HEK293 (cell line): ENCODE results near the gene MSI2.

ENCODE experiments used
- BCL11A ChIP-seq: fragments of 450-650 bp; formaldehyde crosslinking; IDR thresholded peaks from 2 replicates; pipeline ENCODE4 v1.5.1; 2016; ENCODE audit warnings: low read depth, missing biosample characterization, missing genetic modification characterization
- HOXA7 ChIP-seq: sonication (generic); formaldehyde crosslinking; IDR thresholded peaks from 2 replicates; pipeline ENCODE4 v1.8.1; 2022; ENCODE audit warnings: missing genetic modification reagents, borderline replicate concordance
- KLF1 ChIP-seq: fragments of 450-650 bp; formaldehyde crosslinking; IDR thresholded peaks from 2 replicates; pipeline ENCODE4 v1.5.1; 2016; ENCODE audit warnings: missing biosample characterization, missing genetic modification characterization
- KLF10 ChIP-seq: fragments of 450-650 bp; IDR thresholded peaks from 2 replicates; pipeline ENCODE4 v1.5.1; 2018; ENCODE audit warnings: missing biosample characterization, mild to moderate bottlenecking, missing genetic modification characterization
- KLF9 ChIP-seq: fragments of 450-650 bp; formaldehyde crosslinking; IDR thresholded peaks from 2 replicates; pipeline ENCODE4 v1.5.1; 2016; ENCODE audit warnings: missing biosample characterization, missing genetic modification characterization, low read depth
- MYNN ChIP-seq: fragments of 450-650 bp; formaldehyde crosslinking; IDR thresholded peaks from 2 replicates; pipeline ENCODE4 v1.5.1; 2016; ENCODE audit warnings: missing biosample characterization, missing genetic modification characterization, borderline replicate concordance
- MZF1 ChIP-seq: fragments of 450-650 bp; formaldehyde crosslinking; IDR thresholded peaks from 2 replicates; pipeline ENCODE4 v1.5.1; 2017; ENCODE audit warnings: missing biosample characterization, missing genetic modification characterization, borderline replicate concordance
- RBAK ChIP-seq: fragments of 450-650 bp; formaldehyde crosslinking; IDR thresholded peaks from 2 replicates; pipeline ENCODE4 v1.5.1; 2016; ENCODE audit warnings: missing biosample characterization, missing genetic modification characterization
- SALL2 ChIP-seq: fragments of 450-650 bp; formaldehyde crosslinking; IDR thresholded peaks from 2 replicates; pipeline ENCODE4 v1.5.0; 2017; ENCODE audit warnings: missing biosample characterization, mild to moderate bottlenecking, missing genetic modification characterization, borderline replicate concordance
- SETDB1 ChIP-seq: IDR thresholded peaks from one replicate; pipeline ENCODE4 v1.6.1; 2017; ENCODE audit warnings: mild to moderate bottlenecking, low read length, moderate library complexity, mixed read lengths; ENCODE audit not compliant: insufficient read length
- TCF7L2 ChIP-seq: IDR thresholded peaks from 2 replicates; pipeline ENCODE4 v1.6.1; 2011; ENCODE audit warnings: low read depth, mild to moderate bottlenecking, inconsistent platforms, low read length, moderate library complexity, borderline replicate concordance
- TRIM28 ChIP-seq: IDR thresholded peaks from 2 replicates; pipeline ENCODE4 v1.6.1; 2011; ENCODE audit warnings: low read length, control low read depth, borderline replicate concordance
- ZBTB20 ChIP-seq: fragments of 450-650 bp; formaldehyde crosslinking; IDR thresholded peaks from 2 replicates; pipeline ENCODE4 v1.5.1; 2016; ENCODE audit warnings: missing biosample characterization, missing genetic modification characterization
- ZIC2 ChIP-seq: fragments of 450-650 bp; formaldehyde crosslinking; IDR thresholded peaks from 2 replicates; pipeline ENCODE4 v1.5.1; 2016; ENCODE audit warnings: missing biosample characterization, missing genetic modification characterization
- ZNF133 ChIP-seq: fragments of 450-650 bp; formaldehyde crosslinking; IDR thresholded peaks from 2 replicates; pipeline ENCODE4 v1.5.1; 2016; ENCODE audit warnings: missing biosample characterization, missing genetic modification characterization
- ZNF174 ChIP-seq: fragments of 450-650 bp; formaldehyde crosslinking; IDR thresholded peaks from 2 replicates; pipeline ENCODE4 v1.5.0; 2017; ENCODE audit warnings: missing biosample characterization, mild to moderate bottlenecking, missing genetic modification characterization
- ZNF19 ChIP-seq: fragments of 450-650 bp; formaldehyde crosslinking; IDR thresholded peaks from 2 replicates; pipeline ENCODE4; 2016; ENCODE audit warnings: missing biosample characterization, missing genetic modification characterization, low read depth
- ZNF202 ChIP-seq: fragments of 450-650 bp; formaldehyde crosslinking; IDR thresholded peaks from 2 replicates; pipeline ENCODE4 v1.5.1; 2016; ENCODE audit warnings: missing biosample characterization, missing genetic modification characterization, borderline replicate concordance
- ZNF23 ChIP-seq: fragments of 450-650 bp; formaldehyde crosslinking; IDR thresholded peaks from 2 replicates; pipeline ENCODE4 v1.5.1; 2016; ENCODE audit warnings: missing biosample characterization, missing genetic modification characterization, borderline replicate concordance
- ZNF239 ChIP-seq: fragments of 450-650 bp; formaldehyde crosslinking; IDR thresholded peaks from 2 replicates; pipeline ENCODE4 v1.5.1; 2016; ENCODE audit warnings: missing biosample characterization, missing genetic modification characterization
- ZNF24 ChIP-seq: fragments of 450-650 bp; formaldehyde crosslinking; IDR thresholded peaks from 2 replicates; pipeline ENCODE4 v1.5.1; 2016; ENCODE audit warnings: missing biosample characterization, missing genetic modification characterization
- ZNF274 ChIP-seq, 2 experiments: fragments of 200-500 bp in 1 of 2; fragments of 450-650 bp in 1 of 2; sonication (Bioruptor generic) in 1 of 2; formaldehyde crosslinking in 1 of 2; IDR thresholded peaks; 2 replicates each; pipeline versions ENCODE4 v1.5.1 to v1.6.1; 2014 to 2016; ENCODE audit warnings: borderline replicate concordance in 1 of 2, inconsistent platforms in 1 of 2, low read length in 1 of 2, missing biosample characterization in 1 of 2, missing genetic modification characterization in 1 of 2
- ZNF354C ChIP-seq: fragments of 450-650 bp; formaldehyde crosslinking; IDR thresholded peaks from 2 replicates; pipeline ENCODE4 v1.5.1; 2016; ENCODE audit warnings: missing biosample characterization, missing genetic modification characterization, low read depth, borderline replicate concordance
- ZNF510 ChIP-seq: fragments of 450-650 bp; formaldehyde crosslinking; IDR thresholded peaks from 2 replicates; pipeline ENCODE4 v1.5.1; 2018; ENCODE audit warnings: mild to moderate bottlenecking, missing genetic modification characterization, missing biosample characterization; ENCODE audit not compliant: insufficient replicate concordance
- ZNF544 ChIP-seq: fragments of 450-650 bp; formaldehyde crosslinking; IDR thresholded peaks from 2 replicates; pipeline ENCODE4 v1.5.0; 2017; ENCODE audit warnings: missing biosample characterization, missing genetic modification characterization
- ZNF658 ChIP-seq: fragments of 450-650 bp; formaldehyde crosslinking; IDR thresholded peaks from 2 replicates; pipeline ENCODE4; 2016; ENCODE audit warnings: missing biosample characterization, missing genetic modification characterization
- ZNF664 ChIP-seq: fragments of 450-650 bp; formaldehyde crosslinking; IDR thresholded peaks from 2 replicates; pipeline ENCODE4 v1.5.1; 2016; ENCODE audit warnings: missing biosample characterization, missing genetic modification characterization
- ZNF747 ChIP-seq: fragments of 450-650 bp; formaldehyde crosslinking; IDR thresholded peaks from 2 replicates; pipeline ENCODE4 v1.5.1; 2016; ENCODE audit warnings: missing biosample characterization, missing genetic modification characterization
- ZNF843 ChIP-seq: fragments of 450-650 bp; formaldehyde crosslinking; IDR thresholded peaks from 2 replicates; pipeline ENCODE4 v1.5.1; 2016; ENCODE audit warnings: missing biosample characterization, missing genetic modification characterization
- ZSCAN16 ChIP-seq: fragments of 450-650 bp; formaldehyde crosslinking; IDR thresholded peaks from 2 replicates; pipeline ENCODE4 v1.5.1; 2016; ENCODE audit warnings: missing biosample characterization, missing genetic modification characterization
- ZSCAN30 ChIP-seq: fragments of 450-650 bp; IDR thresholded peaks from 2 replicates; pipeline ENCODE4 v1.5.1; 2018; ENCODE audit warnings: missing biosample characterization, mild to moderate bottlenecking, missing genetic modification characterization, moderate library complexity
- TF ChIP-seq, protein P1 (sequence below): fragments of 450-650 bp; formaldehyde crosslinking; IDR thresholded peaks from 2 replicates; pipeline ENCODE4 v1.5.1; 2016; ENCODE audit warnings: missing biosample characterization, missing genetic modification characterization
- TF ChIP-seq, protein P2 (sequence below): fragments of 450-650 bp; formaldehyde crosslinking; optimal IDR thresholded peaks from 2 replicates; pipeline ENCODE3; 2016; ENCODE audit warnings: missing biosample characterization, mild to moderate bottlenecking, missing genetic modification characterization
- TF ChIP-seq, protein P3 (sequence below): sonication (generic); formaldehyde crosslinking; IDR thresholded peaks from 2 replicates; pipeline ENCODE4 v1.8.1; 2022; ENCODE audit warnings: mild to moderate bottlenecking, moderate library complexity, missing genetic modification reagents
- TF ChIP-seq, protein P4 (sequence below): fragments of 450-650 bp; formaldehyde crosslinking; IDR thresholded peaks from 2 replicates; pipeline ENCODE4 v1.5.1; 2017; ENCODE audit warnings: missing biosample characterization, missing genetic modification characterization
- TF ChIP-seq, protein P5 (sequence below): fragments of 450-650 bp; formaldehyde crosslinking; IDR thresholded peaks from 2 replicates; pipeline ENCODE4 v1.5.1; 2016; ENCODE audit warnings: missing biosample characterization, missing genetic modification characterization

MSI2 gene

GRCh38 chr17:57548421-57549410, 292.4 kb downstream of the MSI2 start (continued):
- TF ChIP-seq, protein P1, sequence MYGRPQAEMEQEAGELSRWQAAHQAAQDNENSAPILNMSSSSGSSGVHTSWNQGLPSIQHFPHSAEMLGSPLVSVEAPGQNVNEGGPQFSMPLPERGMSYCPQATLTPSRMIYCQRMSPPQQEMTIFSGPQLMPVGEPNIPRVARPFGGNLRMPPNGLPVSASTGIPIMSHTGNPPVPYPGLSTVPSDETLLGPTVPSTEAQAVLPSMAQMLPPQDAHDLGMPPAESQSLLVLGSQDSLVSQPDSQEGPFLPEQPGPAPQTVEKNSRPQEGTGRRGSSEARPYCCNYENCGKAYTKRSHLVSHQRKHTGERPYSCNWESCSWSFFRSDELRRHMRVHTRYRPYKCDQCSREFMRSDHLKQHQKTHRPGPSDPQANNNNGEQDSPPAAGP (tag by site-specific recombination): peak; percentile 96
- TF ChIP-seq, protein P2, sequence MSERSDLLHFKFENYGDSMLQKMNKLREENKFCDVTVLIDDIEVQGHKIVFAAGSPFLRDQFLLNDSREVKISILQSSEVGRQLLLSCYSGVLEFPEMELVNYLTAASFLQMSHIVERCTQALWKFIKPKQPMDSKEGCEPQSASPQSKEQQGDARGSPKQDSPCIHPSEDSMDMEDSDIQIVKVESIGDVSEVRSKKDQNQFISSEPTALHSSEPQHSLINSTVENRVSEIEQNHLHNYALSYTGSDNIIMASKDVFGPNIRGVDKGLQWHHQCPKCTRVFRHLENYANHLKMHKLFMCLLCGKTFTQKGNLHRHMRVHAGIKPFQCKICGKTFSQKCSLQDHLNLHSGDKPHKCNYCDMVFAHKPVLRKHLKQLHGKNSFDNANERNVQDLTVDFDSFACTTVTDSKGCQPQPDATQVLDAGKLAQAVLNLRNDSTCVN (tag by site-specific recombination): no peak
- no peak for TF ChIP-seq TRIM28
- TF ChIP-seq MZF1 (tag by site-specific recombination): no peak
- TF ChIP-seq ZIC2: peak; percentile 39
- TF ChIP-seq KLF10: peak; percentile 63; the same call in 1 of the 2 replicates
- no peak for TF ChIP-seq HOXA7
- no peak for TF ChIP-seq ZNF658 (tag by site-specific recombination)
- TF ChIP-seq ZNF544 (tag by site-specific recombination): no peak
- peak; percentile 7; the same call in 1 of the 2 replicates for TF ChIP-seq ZNF664 (tag by site-specific recombination)
- peak; percentile 88 for TF ChIP-seq ZNF843 (tag by site-specific recombination)
- no peak for TF ChIP-seq KLF1
- no peak for TF ChIP-seq KLF9
- TF ChIP-seq ZSCAN30 (tag by site-specific recombination): no peak
- TF ChIP-seq ZNF19 (tag by site-specific recombination): no peak
- no peak for TF ChIP-seq ZSCAN16
- TF ChIP-seq, protein P3, sequence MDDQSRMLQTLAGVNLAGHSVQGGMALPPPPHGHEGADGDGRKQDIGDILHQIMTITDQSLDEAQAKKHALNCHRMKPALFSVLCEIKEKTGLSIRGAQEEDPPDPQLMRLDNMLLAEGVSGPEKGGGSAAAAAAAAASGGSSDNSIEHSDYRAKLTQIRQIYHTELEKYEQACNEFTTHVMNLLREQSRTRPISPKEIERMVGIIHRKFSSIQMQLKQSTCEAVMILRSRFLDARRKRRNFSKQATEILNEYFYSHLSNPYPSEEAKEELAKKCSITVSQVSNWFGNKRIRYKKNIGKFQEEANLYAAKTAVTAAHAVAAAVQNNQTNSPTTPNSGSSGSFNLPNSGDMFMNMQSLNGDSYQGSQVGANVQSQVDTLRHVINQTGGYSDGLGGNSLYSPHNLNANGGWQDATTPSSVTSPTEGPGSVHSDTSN (CRISPR knock-in tag): no peak
- peak; percentile 71; the same call in 1 of the 2 replicates for TF ChIP-seq TCF7L2
- no peak for TF ChIP-seq ZNF133 (tag by site-specific recombination)
- TF ChIP-seq RBAK (tag by site-specific recombination): no peak
- TF ChIP-seq ZNF239 (tag by site-specific recombination): no peak
- no peak for TF ChIP-seq ZNF274 (IDR thresholded peaks at IDR 0.05; ENCODE audit: low read length)
- no peak for TF ChIP-seq ZNF274 (tag by site-specific recombination; IDR thresholded peaks at IDR 0.05; ENCODE audit: borderline replicate concordance)
- TF ChIP-seq ZNF202 (tag by site-specific recombination): no peak
- TF ChIP-seq ZNF354C: no peak
- TF ChIP-seq, protein P4, sequence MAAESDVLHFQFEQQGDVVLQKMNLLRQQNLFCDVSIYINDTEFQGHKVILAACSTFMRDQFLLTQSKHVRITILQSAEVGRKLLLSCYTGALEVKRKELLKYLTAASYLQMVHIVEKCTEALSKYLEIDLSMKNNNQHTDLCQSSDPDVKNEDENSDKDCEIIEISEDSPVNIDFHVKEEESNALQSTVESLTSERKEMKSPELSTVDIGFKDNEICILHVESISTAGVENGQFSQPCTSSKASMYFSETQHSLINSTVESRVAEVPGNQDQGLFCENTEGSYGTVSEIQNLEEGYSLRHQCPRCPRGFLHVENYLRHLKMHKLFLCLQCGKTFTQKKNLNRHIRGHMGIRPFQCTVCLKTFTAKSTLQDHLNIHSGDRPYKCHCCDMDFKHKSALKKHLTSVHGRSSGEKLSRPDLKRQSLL: no peak
- no peak for TF ChIP-seq ZNF174 (tag by site-specific recombination)
- no peak for TF ChIP-seq SETDB1
- TF ChIP-seq BCL11A (tag by site-specific recombination): no peak
- no peak for TF ChIP-seq SALL2
- no peak for TF ChIP-seq ZBTB20
- TF ChIP-seq ZNF24 (tag by site-specific recombination): peak; percentile 71
- TF ChIP-seq, protein P5, sequence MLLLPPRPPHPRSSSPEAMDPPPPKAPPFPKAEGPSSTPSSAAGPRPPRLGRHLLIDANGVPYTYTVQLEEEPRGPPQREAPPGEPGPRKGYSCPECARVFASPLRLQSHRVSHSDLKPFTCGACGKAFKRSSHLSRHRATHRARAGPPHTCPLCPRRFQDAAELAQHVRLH (tag by site-specific recombination): 0 out of 2 replicates have a peak, but pooled peaks have one; percentile 12
- TF ChIP-seq ZNF747: no peak
- no peak for TF ChIP-seq ZNF510 (tag by site-specific recombination)
- no peak for TF ChIP-seq ZNF23
- TF ChIP-seq MYNN (tag by site-specific recombination): no peak
